HepG2 (cell line): Measurements from ENCODE around the gene PFDN2. TPM values are rescaled to one million over a fixed set of nuclear protein-coding genes. Genes with fewer than 3 reads are reported as not detected.

Experiments
- BCL6 ChIP-seq: IDR thresholded peaks from 2 replicates; pipeline ENCODE4 v1.6.1; 2016; ENCODE audit warnings: missing genetic modification reagents, missing compliant biosample characterization
- CEBPG ChIP-seq: IDR thresholded peaks from 2 replicates; pipeline ENCODE4 v1.6.1; 2016
- ETV5 ChIP-seq: IDR thresholded peaks from 2 replicates; pipeline ENCODE4 v1.6.1; 2018; ENCODE audit warnings: missing biosample characterization, missing genetic modification reagents, inconsistent platforms, borderline replicate concordance
- GZF1 ChIP-seq: sonication (generic); formaldehyde crosslinking; IDR thresholded peaks from 2 replicates; pipeline ENCODE4 v1.5.1; 2020; ENCODE audit warnings: mild to moderate bottlenecking, missing genetic modification reagents
- NFYB ChIP-seq: sonication (generic); formaldehyde crosslinking; IDR thresholded peaks from 2 replicates; pipeline ENCODE4 v1.4.0; 2020; ENCODE audit warnings: missing genetic modification reagents
- SPEN ChIP-seq: sonication (generic); formaldehyde crosslinking; IDR thresholded peaks from 2 replicates; pipeline ENCODE4 v1.5.1; 2020; ENCODE audit warnings: low read depth, mild to moderate bottlenecking, missing genetic modification reagents
- ZNF180 ChIP-seq: sonication (generic); formaldehyde crosslinking; IDR thresholded peaks from 2 replicates; pipeline ENCODE4 v1.4.0; 2020; ENCODE audit warnings: low read depth, missing genetic modification reagents, borderline replicate concordance
- ZNF44 ChIP-seq: sonication (generic); formaldehyde crosslinking; IDR thresholded peaks from 2 replicates; pipeline ENCODE4 v1.5.1; 2020; ENCODE audit warnings: mild to moderate bottlenecking, missing genetic modification reagents
- ZNF547 ChIP-seq: sonication (generic); formaldehyde crosslinking; IDR thresholded peaks from 2 replicates; pipeline ENCODE4 v1.5.1; 2020; ENCODE audit warnings: mild to moderate bottlenecking, missing genetic modification reagents
- ZSCAN22 ChIP-seq: sonication (generic); formaldehyde crosslinking; IDR thresholded peaks from 2 replicates; pipeline ENCODE4 v1.4.0; 2020; ENCODE audit warnings: mild to moderate bottlenecking, missing genetic modification reagents
- polyA plus RNA-seq, 8 experiments: library from polyadenylated mRNA; depleted of rRNA in 3 of 8; stranded (reverse) in 7 of 8; unstranded in 1 of 8; fragments of >200 nt; fragmentation: Illumina TruSeq in 4 of 8; extraction: Trizol in 4 of 8; gene quantifications; 2 replicates each; pipeline versions ENCODE4 v1.2.1 to v1.2.3, GENCODE V29; 2011 to 2016; ENCODE audit warnings: low read depth in 4 of 8, missing spikeins in 1 of 8, mixed read lengths in 1 of 8; ENCODE audit not compliant: insufficient read depth in 1 of 8
- total RNA-seq, 5 experiments: library from RNA; depleted of rRNA; stranded (reverse); fragments of >200 nt; fragmentation: Illumina TruSeq; extraction: Trizol; gene quantifications; 2 replicates each; pipeline ENCODE4 v1.2.3, GENCODE V29; 2016; ENCODE audit warnings: low read depth in 1 of 5
- TF ChIP-seq, protein P1 (sequence below): sonication (generic); formaldehyde crosslinking; IDR thresholded peaks from 2 replicates; pipeline ENCODE4 v1.5.1; 2020; ENCODE audit warnings: mild to moderate bottlenecking, missing genetic modification reagents, moderate library complexity
- TF ChIP-seq, protein P2 (sequence below): IDR thresholded peaks from 2 replicates; pipeline ENCODE4 v1.6.1; 2016; ENCODE audit warnings: low read depth, control low read depth
- TF ChIP-seq, protein P3 (sequence below): sonication (generic); formaldehyde crosslinking; IDR thresholded peaks from 2 replicates; pipeline ENCODE4 v1.5.1; 2020; ENCODE audit warnings: missing genetic modification reagents, mild to moderate bottlenecking, borderline replicate concordance
- TF ChIP-seq, protein P4 (sequence below): sonication (generic); formaldehyde crosslinking; IDR thresholded peaks from 2 replicates; pipeline ENCODE4 v1.9.0; 2021; ENCODE audit warnings: missing genetic modification reagents, mild to moderate bottlenecking, borderline replicate concordance
- TF ChIP-seq, protein P5 (sequence below): sonication (generic); formaldehyde crosslinking; conservative IDR thresholded peaks from 2 replicates; pipeline ENCODE4 v1.4.0; 2020; ENCODE audit warnings: missing genetic modification reagents
- TF ChIP-seq, protein P6 (sequence below): sonication (generic); formaldehyde crosslinking; IDR thresholded peaks from 2 replicates; pipeline ENCODE4 v1.8.0; 2022; ENCODE audit warnings: missing genetic modification reagents, low read depth, mild to moderate bottlenecking, borderline replicate concordance
- TF ChIP-seq, protein P7 (sequence below): sonication (generic); formaldehyde crosslinking; IDR thresholded peaks from 2 replicates; pipeline ENCODE4 v1.4.0; 2020; ENCODE audit warnings: missing genetic modification reagents, borderline replicate concordance

Gene PFDN2
- total and polyA plus RNA-seq, 2 of the 13 experiments (the other 11 are each of a cell fraction or from before 2014, with no cell fraction given), result 62.6 to 63.6 TPM

DNA sequence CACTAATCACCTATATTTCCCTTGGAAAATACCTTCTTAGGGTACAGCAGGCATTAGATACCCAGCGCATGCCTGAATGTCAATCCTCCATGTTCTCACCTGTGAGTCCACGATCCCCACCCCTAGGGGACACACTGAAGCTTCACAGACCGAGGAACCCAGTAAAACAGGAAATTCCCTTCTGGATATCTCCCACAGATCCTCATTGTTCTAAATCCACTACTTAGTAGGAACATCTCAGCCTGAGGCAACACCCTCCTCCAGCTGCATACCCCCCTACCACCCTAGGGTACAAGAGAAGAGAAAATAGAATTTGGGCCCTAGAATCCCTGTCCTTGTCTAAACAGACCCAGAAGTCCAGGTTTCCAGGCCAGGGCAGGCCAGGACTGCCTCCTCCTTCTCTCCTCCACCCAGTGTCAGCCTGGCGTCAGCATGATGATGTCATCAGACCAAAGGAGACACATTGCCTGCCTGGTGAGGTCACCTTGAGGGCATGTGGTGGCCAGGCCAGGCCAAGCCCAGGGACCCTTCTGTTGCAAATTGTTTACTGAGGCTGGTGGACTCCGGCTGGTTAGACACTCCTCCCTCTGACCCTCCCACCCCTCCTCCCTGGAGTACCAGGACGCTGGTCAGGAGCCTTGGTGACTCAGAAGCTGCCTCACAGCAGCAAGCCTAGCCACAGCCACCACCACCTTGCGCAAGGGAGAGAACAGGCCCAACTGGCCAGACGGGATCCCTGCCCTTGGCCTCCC lies 34.7 kb downstream of the PFDN2 start (continued):
- TF ChIP-seq, protein P1, sequence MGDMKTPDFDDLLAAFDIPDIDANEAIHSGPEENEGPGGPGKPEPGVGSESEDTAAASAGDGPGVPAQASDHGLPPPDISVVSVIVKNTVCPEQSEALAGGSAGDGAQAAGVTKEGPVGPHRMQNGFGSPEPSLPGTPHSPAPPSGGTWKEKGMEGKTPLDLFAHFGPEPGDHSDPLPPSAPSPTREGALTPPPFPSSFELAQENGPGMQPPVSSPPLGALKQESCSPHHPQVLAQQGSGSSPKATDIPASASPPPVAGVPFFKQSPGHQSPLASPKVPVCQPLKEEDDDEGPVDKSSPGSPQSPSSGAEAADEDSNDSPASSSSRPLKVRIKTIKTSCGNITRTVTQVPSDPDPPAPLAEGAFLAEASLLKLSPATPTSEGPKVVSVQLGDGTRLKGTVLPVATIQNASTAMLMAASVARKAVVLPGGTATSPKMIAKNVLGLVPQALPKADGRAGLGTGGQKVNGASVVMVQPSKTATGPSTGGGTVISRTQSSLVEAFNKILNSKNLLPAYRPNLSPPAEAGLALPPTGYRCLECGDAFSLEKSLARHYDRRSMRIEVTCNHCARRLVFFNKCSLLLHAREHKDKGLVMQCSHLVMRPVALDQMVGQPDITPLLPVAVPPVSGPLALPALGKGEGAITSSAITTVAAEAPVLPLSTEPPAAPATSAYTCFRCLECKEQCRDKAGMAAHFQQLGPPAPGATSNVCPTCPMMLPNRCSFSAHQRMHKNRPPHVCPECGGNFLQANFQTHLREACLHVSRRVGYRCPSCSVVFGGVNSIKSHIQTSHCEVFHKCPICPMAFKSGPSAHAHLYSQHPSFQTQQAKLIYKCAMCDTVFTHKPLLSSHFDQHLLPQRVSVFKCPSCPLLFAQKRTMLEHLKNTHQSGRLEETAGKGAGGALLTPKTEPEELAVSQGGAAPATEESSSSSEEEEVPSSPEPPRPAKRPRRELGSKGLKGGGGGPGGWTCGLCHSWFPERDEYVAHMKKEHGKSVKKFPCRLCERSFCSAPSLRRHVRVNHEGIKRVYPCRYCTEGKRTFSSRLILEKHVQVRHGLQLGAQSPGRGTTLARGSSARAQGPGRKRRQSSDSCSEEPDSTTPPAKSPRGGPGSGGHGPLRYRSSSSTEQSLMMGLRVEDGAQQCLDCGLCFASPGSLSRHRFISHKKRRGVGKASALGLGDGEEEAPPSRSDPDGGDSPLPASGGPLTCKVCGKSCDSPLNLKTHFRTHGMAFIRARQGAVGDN (CRISPR knock-in tag), result peak; percentile 56
- TF ChIP-seq ZNF547 (no peak), SPEN (CRISPR knock-in tag) (no peak), ETV5 (CRISPR knock-in tag) (no peak), ZSCAN22 (CRISPR knock-in tag) (peak; percentile 79), ZNF44 (no peak), NFYB (CRISPR knock-in tag) (no peak), CEBPG (CRISPR knock-in tag) (peak; percentile 69), BCL6 (CRISPR knock-in tag) (no peak), ZNF180 (CRISPR knock-in tag) (no peak), GZF1 (CRISPR knock-in tag) (no peak)
- TF ChIP-seq, protein P2, sequence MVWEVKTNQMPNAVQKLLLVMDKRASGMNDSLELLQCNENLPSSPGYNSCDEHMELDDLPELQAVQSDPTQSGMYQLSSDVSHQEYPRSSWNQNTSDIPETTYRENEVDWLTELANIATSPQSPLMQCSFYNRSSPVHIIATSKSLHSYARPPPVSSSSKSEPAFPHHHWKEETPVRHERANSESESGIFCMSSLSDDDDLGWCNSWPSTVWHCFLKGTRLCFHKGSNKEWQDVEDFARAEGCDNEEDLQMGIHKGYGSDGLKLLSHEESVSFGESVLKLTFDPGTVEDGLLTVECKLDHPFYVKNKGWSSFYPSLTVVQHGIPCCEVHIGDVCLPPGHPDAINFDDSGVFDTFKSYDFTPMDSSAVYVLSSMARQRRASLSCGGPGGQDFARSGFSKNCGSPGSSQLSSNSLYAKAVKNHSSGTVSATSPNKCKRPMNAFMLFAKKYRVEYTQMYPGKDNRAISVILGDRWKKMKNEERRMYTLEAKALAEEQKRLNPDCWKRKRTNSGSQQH (CRISPR knock-in tag), result no peak
- TF ChIP-seq, protein P3, sequence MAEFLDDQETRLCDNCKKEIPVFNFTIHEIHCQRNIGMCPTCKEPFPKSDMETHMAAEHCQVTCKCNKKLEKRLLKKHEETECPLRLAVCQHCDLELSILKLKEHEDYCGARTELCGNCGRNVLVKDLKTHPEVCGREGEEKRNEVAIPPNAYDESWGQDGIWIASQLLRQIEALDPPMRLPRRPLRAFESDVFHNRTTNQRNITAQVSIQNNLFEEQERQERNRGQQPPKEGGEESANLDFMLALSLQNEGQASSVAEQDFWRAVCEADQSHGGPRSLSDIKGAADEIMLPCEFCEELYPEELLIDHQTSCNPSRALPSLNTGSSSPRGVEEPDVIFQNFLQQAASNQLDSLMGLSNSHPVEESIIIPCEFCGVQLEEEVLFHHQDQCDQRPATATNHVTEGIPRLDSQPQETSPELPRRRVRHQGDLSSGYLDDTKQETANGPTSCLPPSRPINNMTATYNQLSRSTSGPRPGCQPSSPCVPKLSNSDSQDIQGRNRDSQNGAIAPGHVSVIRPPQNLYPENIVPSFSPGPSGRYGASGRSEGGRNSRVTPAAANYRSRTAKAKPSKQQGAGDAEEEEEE (CRISPR knock-in tag), result no peak
- TF ChIP-seq, protein P4, sequence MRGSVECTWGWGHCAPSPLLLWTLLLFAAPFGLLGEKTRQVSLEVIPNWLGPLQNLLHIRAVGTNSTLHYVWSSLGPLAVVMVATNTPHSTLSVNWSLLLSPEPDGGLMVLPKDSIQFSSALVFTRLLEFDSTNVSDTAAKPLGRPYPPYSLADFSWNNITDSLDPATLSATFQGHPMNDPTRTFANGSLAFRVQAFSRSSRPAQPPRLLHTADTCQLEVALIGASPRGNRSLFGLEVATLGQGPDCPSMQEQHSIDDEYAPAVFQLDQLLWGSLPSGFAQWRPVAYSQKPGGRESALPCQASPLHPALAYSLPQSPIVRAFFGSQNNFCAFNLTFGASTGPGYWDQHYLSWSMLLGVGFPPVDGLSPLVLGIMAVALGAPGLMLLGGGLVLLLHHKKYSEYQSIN, result no peak
- TF ChIP-seq, protein P5, sequence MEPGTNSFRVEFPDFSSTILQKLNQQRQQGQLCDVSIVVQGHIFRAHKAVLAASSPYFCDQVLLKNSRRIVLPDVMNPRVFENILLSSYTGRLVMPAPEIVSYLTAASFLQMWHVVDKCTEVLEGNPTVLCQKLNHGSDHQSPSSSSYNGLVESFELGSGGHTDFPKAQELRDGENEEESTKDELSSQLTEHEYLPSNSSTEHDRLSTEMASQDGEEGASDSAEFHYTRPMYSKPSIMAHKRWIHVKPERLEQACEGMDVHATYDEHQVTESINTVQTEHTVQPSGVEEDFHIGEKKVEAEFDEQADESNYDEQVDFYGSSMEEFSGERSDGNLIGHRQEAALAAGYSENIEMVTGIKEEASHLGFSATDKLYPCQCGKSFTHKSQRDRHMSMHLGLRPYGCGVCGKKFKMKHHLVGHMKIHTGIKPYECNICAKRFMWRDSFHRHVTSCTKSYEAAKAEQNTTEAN, result no peak
- TF ChIP-seq, protein P6, sequence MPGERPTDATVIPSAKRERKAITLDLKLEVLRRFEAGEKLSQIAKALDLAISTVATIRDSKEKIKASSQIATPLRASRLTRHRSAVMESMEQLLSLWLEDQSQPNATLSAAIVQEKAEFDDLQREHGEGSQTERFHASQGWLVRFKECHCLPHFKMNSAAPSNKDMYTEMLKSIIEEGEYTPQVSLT (CRISPR knock-in tag), result no peak
- TF ChIP-seq, protein P7, sequence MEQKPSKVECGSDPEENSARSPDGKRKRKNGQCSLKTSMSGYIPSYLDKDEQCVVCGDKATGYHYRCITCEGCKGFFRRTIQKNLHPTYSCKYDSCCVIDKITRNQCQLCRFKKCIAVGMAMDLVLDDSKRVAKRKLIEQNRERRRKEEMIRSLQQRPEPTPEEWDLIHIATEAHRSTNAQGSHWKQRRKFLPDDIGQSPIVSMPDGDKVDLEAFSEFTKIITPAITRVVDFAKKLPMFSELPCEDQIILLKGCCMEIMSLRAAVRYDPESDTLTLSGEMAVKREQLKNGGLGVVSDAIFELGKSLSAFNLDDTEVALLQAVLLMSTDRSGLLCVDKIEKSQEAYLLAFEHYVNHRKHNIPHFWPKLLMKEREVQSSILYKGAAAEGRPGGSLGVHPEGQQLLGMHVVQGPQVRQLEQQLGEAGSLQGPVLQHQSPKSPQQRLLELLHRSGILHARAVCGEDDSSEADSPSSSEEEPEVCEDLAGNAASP (CRISPR knock-in tag), result no peak
